H9 (cell line): Measurements from ENCODE around the gene LLCFC1. TPM values are rescaled to one million over a fixed set of nuclear protein-coding genes. Genes with fewer than 3 reads are reported as not detected.

ENCODE experiments used
- DNase-seq: peaks from one replicate; pipeline ENCODE4 v3.0.0-alpha.2; 2017
- H2AFZ ChIP-seq: one replicate; pipeline ENCODE4 v1.6.1; 2013; ENCODE audit warnings: mild to moderate bottlenecking, low read length, control low read depth, moderate library complexity
- H2AK5ac ChIP-seq: 2 replicates; pipeline ENCODE4 v1.6.1; 2013; ENCODE audit warnings: low read length, control low read depth, mixed read lengths; ENCODE audit not compliant: insufficient read length
- H2BK120ac ChIP-seq: one replicate; pipeline ENCODE4 v1.6.1; 2013; ENCODE audit warnings: low read depth, mild to moderate bottlenecking, low read length, control low read depth, inconsistent platforms; ENCODE audit not compliant: poor library complexity, severe bottlenecking
- H2BK12ac ChIP-seq: 2 replicates; pipeline ENCODE4 v1.6.1; 2013; ENCODE audit warnings: low read length, control low read depth, mixed read lengths, low read depth; ENCODE audit not compliant: insufficient read length
- H2BK15ac ChIP-seq: 2 replicates; pipeline ENCODE4 v1.6.1; 2013; ENCODE audit warnings: low read depth, low read length, control low read depth
- H2BK20ac ChIP-seq: one replicate; pipeline ENCODE4 v1.6.1; 2013; ENCODE audit warnings: low read depth, mild to moderate bottlenecking, low read length, control low read depth, inconsistent platforms; ENCODE audit not compliant: poor library complexity, severe bottlenecking
- H2BK5ac ChIP-seq: 2 replicates; pipeline ENCODE4 v1.6.1; 2013; ENCODE audit warnings: low read length, control low read depth, mixed read lengths; ENCODE audit not compliant: insufficient read length
- H3K14ac ChIP-seq: 2 replicates; pipeline ENCODE4 v1.6.1; 2013; ENCODE audit warnings: low read length, control low read depth; ENCODE audit not compliant: insufficient read depth
- H3K18ac ChIP-seq: 2 replicates; pipeline ENCODE4 v1.6.1; 2013; ENCODE audit warnings: low read depth, mild to moderate bottlenecking, mixed read lengths, low read length, control low read depth; ENCODE audit not compliant: insufficient read length
- H3K23ac ChIP-seq: 2 replicates; pipeline ENCODE4 v1.6.1; 2013; ENCODE audit warnings: low read length, control low read depth, mixed read lengths, low read depth; ENCODE audit not compliant: insufficient read length
- H3K23me2 ChIP-seq: 2 replicates; pipeline ENCODE4 v1.6.1; 2013; ENCODE audit warnings: low read depth, mild to moderate bottlenecking, mixed read lengths, low read length, control low read depth; ENCODE audit not compliant: insufficient read length, poor library complexity, severe bottlenecking
- H3K27ac ChIP-seq: 2 replicates; pipeline ENCODE4 v1.5.1; 2013; ENCODE audit warnings: low read length, control low read depth, mixed read lengths, low read depth; ENCODE audit not compliant: insufficient read length
- H3K27me3 ChIP-seq: 2 replicates; pipeline ENCODE4 v1.6.1; 2013; ENCODE audit warnings: low read length, control low read depth, inconsistent platforms; ENCODE audit not compliant: insufficient read depth
- H3K4ac ChIP-seq: 2 replicates; pipeline ENCODE4 v1.6.1; 2013; ENCODE audit warnings: low read depth, mild to moderate bottlenecking, control low read depth, inconsistent platforms, low read length, moderate library complexity
- H3K4me1 ChIP-seq: 2 replicates; pipeline ENCODE4 v1.6.1; 2013; ENCODE audit warnings: low read length, control low read depth, inconsistent platforms; ENCODE audit not compliant: insufficient read depth
- H3K4me2 ChIP-seq: 2 replicates; pipeline ENCODE4 v1.6.1; 2013; ENCODE audit warnings: low read length, control low read depth, mixed read lengths; ENCODE audit not compliant: insufficient read length, insufficient read depth
- H3K56ac ChIP-seq: 2 replicates; pipeline ENCODE4 v1.6.1; 2013; ENCODE audit warnings: low read depth, mild to moderate bottlenecking, mixed read lengths, low read length, control low read depth; ENCODE audit not compliant: insufficient read length
- H3K79me1 ChIP-seq: 2 replicates; pipeline ENCODE4 v1.6.1; 2013; ENCODE audit warnings: low read depth, mild to moderate bottlenecking, moderate library complexity, low read length, control low read depth, inconsistent platforms; ENCODE audit not compliant: insufficient read depth, poor library complexity, severe bottlenecking
- H3K79me2 ChIP-seq: 2 replicates; pipeline ENCODE4 v1.6.1; 2013; ENCODE audit warnings: low read length, control low read depth, inconsistent platforms; ENCODE audit not compliant: insufficient read depth
- H3K9ac ChIP-seq: 2 replicates; pipeline ENCODE4 v1.6.1; 2013; ENCODE audit warnings: low read length, control low read depth, mixed read lengths; ENCODE audit not compliant: insufficient read length; ENCODE audit errors: extremely low read depth
- H3K9me3 ChIP-seq: one replicate; pipeline ENCODE4 v1.6.1; 2013; ENCODE audit warnings: low read depth, low read length, inconsistent platforms; ENCODE audit not compliant: control insufficient read depth
- H3T11ph ChIP-seq: one replicate; pipeline ENCODE4 v1.6.1; 2013; ENCODE audit warnings: mild to moderate bottlenecking, low read length, control low read depth, inconsistent platforms
- H4K20me1 ChIP-seq: one replicate; pipeline ENCODE4 v1.6.1; 2013; ENCODE audit not compliant: control insufficient read depth, insufficient read length, insufficient read depth
- H4K5ac ChIP-seq: 2 replicates; pipeline ENCODE4 v1.6.1; 2013; ENCODE audit warnings: low read depth, mild to moderate bottlenecking, mixed read lengths, low read length, control low read depth; ENCODE audit not compliant: insufficient read length
- H4K8ac ChIP-seq: replicated peaks from 2 replicates; pipeline ENCODE4 v1.6.1; 2013; ENCODE audit warnings: low read length, control low read depth, mixed read lengths, low read depth; ENCODE audit not compliant: insufficient read length
- H4K91ac ChIP-seq: 2 replicates; pipeline ENCODE4 v1.6.1; 2013; ENCODE audit warnings: low read depth, mild to moderate bottlenecking, moderate library complexity, mixed read lengths, low read length, control low read depth; ENCODE audit not compliant: insufficient read length
- H3K27ac Mint-ChIP-seq, 3 experiments: 2 replicates in 2 of 3; 3 replicates in 1 of 3; pipeline ENCODE4 v1.8.0; 2020 to 2021; ENCODE audit warnings: mixed read lengths in 3 of 3, mild to moderate bottlenecking in 1 of 3, moderate library complexity in 1 of 3
- H3K27me3 Mint-ChIP-seq: 2 replicates; pipeline ENCODE4 v1.8.0; 2021; ENCODE audit warnings: low read depth, mild to moderate bottlenecking, moderate library complexity, mixed read lengths
- H3K36me3 Mint-ChIP-seq, 3 experiments: 2 replicates in 2 of 3; 3 replicates in 1 of 3; pipeline ENCODE4 v1.8.0; 2020 to 2021; ENCODE audit warnings: low read depth in 3 of 3, mixed read lengths in 3 of 3; ENCODE audit not compliant: insufficient read depth in 1 of 3
- H3K4me1 Mint-ChIP-seq, 2 experiments: 2 replicates each; pipeline ENCODE4 v1.8.0; 2020; ENCODE audit warnings: mixed read lengths in 2 of 2
- H3K4me3 Mint-ChIP-seq, 2 experiments: 2 replicates in 1 of 2; 3 replicates in 1 of 2; pipeline ENCODE4 v1.8.0; 2020 to 2021; ENCODE audit warnings: mild to moderate bottlenecking in 2 of 2, mixed read lengths in 2 of 2, moderate library complexity in 1 of 2
- H3K9me3 Mint-ChIP-seq, 2 experiments: 2 replicates in 1 of 2; 3 replicates in 1 of 2; pipeline ENCODE4 v1.8.0; 2020; ENCODE audit warnings: mild to moderate bottlenecking in 2 of 2, mixed read lengths in 2 of 2, moderate library complexity in 1 of 2
- WGBS: extraction: QIAGEN DNeasy Blood & Tissue Kit; methylation state at CpG from one replicate; pipeline ENCODE4 v1.1.7; 2013; ENCODE audit warnings: missing lambda C conversion rate, low lambda C conversion rate, mixed read lengths; ENCODE audit not compliant: insufficient read length; ENCODE audit errors: extremely low coverage; 5-methylcytosine and 5-hydroxymethylcytosine counted together
- total RNA-seq: library from RNA; stranded (reverse); gene quantifications from 2 replicates; pipeline ENCODE4 v1.2.1, GENCODE V29; 2021
- TF ChIP-seq, protein P1 (sequence below): fragments of 200-600 bp; sonication (generic); conservative IDR thresholded peaks from 3 replicates; pipeline ENCODE4 v1.8.0; 2021; ENCODE audit warnings: antibody characterized with exemption, mild to moderate bottlenecking

Gene LLCFC1
- total RNA-seq, 1 experiment from 2014 or later, result not detected

DNA sequence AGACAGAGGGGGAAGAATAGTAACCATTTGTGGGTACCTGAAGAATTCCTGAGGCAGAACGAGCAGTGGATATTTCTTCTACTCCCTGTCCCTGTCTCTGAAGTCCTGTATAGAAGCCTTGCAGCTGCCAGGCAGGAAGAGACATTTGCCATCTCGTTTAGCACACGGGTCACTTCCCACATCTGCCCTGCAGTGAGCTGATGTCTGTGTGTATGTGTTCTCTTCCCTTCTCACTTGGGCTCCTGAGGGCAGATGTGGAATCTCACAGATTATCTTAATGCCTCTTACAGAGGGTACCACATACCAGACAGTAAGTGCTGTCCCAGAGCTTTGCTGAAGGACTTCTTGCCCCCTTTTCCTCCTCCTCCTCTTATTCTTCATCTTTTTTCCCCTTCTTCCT is 39.6 kb upstream of the LLCFC1 start:
- Histone ChIP-seq H3K4ac (no peak overlapping the region), H2BK12ac (no peak overlapping the region), H3K23ac (no peak overlapping the region), H3K79me2 (no peaks in the 10 kb centered on the region), H2BK5ac (no peak overlapping the region), H4K5ac (no peak overlapping the region), H2AFZ (no peak overlapping the region), H4K8ac (no peak overlapping the region), H3K4me2 (no peak overlapping the region), H2BK20ac (no peak overlapping the region), H3K56ac (no peak overlapping the region), H3K14ac (no peak overlapping the region), H2BK15ac (no peak overlapping the region), H3K79me1 (no peaks in the 10 kb centered on the region), H3K27me3 (no peaks in the 10 kb centered on the region), H4K20me1 (no peaks in the 10 kb centered on the region), H3K27ac (no peak overlapping the region), H3K9ac (no peak overlapping the region), H3K18ac (no peak overlapping the region), H3K4me1 (no peaks in the 10 kb centered on the region; the same call in 1 of the 2 replicates), H4K91ac (no peak overlapping the region), H2BK120ac (no peak overlapping the region), H3K9me3 (peaks cover 4% of the 10 kb centered on the region), H2AK5ac (no peak overlapping the region), H3T11ph (no peak overlapping the region), H3K23me2 (no peaks in the 10 kb centered on the region)
- Mint-ChIP-seq H3K4me3 (no peak overlapping the region), H3K27me3 (peaks cover 18% of the 10 kb centered on the region), H3K36me3 (peaks cover 0 to 13% (median 1%) of the 10 kb centered on the region in 3 experiments; a peak in 4 of 7 replicates), H3K9me3 (peaks cover 16 to 17% of the 10 kb centered on the region in 2 experiments), H3K4me1 (peaks cover 22 to 28% of the 10 kb centered on the region in 2 experiments), H3K27ac (no peak overlapping the region)
- DNase-seq, result no peak
- TF ChIP-seq, protein P1, sequence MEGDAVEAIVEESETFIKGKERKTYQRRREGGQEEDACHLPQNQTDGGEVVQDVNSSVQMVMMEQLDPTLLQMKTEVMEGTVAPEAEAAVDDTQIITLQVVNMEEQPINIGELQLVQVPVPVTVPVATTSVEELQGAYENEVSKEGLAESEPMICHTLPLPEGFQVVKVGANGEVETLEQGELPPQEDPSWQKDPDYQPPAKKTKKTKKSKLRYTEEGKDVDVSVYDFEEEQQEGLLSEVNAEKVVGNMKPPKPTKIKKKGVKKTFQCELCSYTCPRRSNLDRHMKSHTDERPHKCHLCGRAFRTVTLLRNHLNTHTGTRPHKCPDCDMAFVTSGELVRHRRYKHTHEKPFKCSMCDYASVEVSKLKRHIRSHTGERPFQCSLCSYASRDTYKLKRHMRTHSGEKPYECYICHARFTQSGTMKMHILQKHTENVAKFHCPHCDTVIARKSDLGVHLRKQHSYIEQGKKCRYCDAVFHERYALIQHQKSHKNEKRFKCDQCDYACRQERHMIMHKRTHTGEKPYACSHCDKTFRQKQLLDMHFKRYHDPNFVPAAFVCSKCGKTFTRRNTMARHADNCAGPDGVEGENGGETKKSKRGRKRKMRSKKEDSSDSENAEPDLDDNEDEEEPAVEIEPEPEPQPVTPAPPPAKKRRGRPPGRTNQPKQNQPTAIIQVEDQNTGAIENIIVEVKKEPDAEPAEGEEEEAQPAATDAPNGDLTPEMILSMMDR, result no peak
- no CpG with 5 or more reads among the region's 3 CpGs for WGBS
